IMR-90 (cell line): ENCODE data around the gene EPB41L2. TPM values are rescaled to one million over a fixed set of nuclear protein-coding genes. Genes with fewer than 3 reads are reported as not detected.

ENCODE experiments used
- ATAC-seq: fragments of 200-7000 bp; cut with Tn5 transposase; 2 replicates; pipeline ENCODE4 v1.9.1; 2020; ENCODE audit warnings: low read depth, mild to moderate bottlenecking, moderate library complexity
- BruUV-seq: library from RNA; stranded (reverse); fragments of 400-500 nt; replicated peaks from 2 replicates; lab custom pipeline; 2021; lab: Mats Ljungman, UMichigan
- CTCF ChIA-PET: fragments of 300-600 bp; formaldehyde crosslinking; extraction: SDS; loops from one replicate; lab custom pipeline; 2021; ENCODE audit warnings: antibody characterized with exemption; lab: Yijun Ruan, JAX
- POLR2A ChIA-PET: fragments of 300-600 bp; sonication (Branson Sonifier 250); formaldehyde crosslinking; loops from one replicate; lab custom pipeline; 2022; ENCODE audit warnings: antibody characterized with exemption; ENCODE audit not compliant: unreplicated experiment; lab: Charles Lee
- DNase-seq: peaks from one replicate; pipeline ENCODE4 v3.0.0; 2013
- H2AFZ ChIP-seq: replicated peaks from 2 replicates; pipeline ENCODE3; 2013; ENCODE audit warnings: low read length, mild to moderate bottlenecking; ENCODE audit not compliant: poor library complexity
- H2AK5ac ChIP-seq: 2 replicates; pipeline ENCODE4 v1.6.1; 2013; ENCODE audit warnings: low read depth, low read length, inconsistent platforms
- H2AK9ac ChIP-seq: replicated peaks from 2 replicates; pipeline ENCODE3; 2013; ENCODE audit warnings: mild to moderate bottlenecking, low read depth, low read length, moderate library complexity; ENCODE audit not compliant: poor library complexity
- H2BK120ac ChIP-seq: 2 replicates; pipeline ENCODE4 v1.6.1; 2013; ENCODE audit warnings: low read depth, low read length, inconsistent platforms
- H2BK15ac ChIP-seq: 3 replicates; pipeline ENCODE4 v1.6.1; 2013; ENCODE audit warnings: low read depth, low read length, inconsistent platforms
- H2BK20ac ChIP-seq: 2 replicates; pipeline ENCODE4 v1.6.1; 2013; ENCODE audit warnings: low read depth, mild to moderate bottlenecking, inconsistent platforms, low read length, moderate library complexity
- H2BK5ac ChIP-seq: 2 replicates; pipeline ENCODE4 v1.6.1; 2013; ENCODE audit warnings: mild to moderate bottlenecking, low read depth, low read length, inconsistent platforms; ENCODE audit not compliant: poor library complexity, severe bottlenecking
- H3K14ac ChIP-seq: replicated peaks from 2 replicates; pipeline ENCODE4 v1.6.1; 2013; ENCODE audit warnings: low read depth, low read length, inconsistent platforms
- H3K18ac ChIP-seq: 2 replicates; pipeline ENCODE4 v1.6.1; 2013; ENCODE audit warnings: low read depth, low read length, control low read depth
- H3K23ac ChIP-seq: 2 replicates; pipeline ENCODE4 v1.6.1; 2013; ENCODE audit warnings: low read depth, low read length, inconsistent platforms
- H3K27ac ChIP-seq: 2 replicates; pipeline ENCODE4 v1.5.1; 2013; ENCODE audit warnings: mild to moderate bottlenecking, control low read depth, low read length; ENCODE audit not compliant: insufficient read depth
- H3K27me3 ChIP-seq: 2 replicates; pipeline ENCODE4 v1.6.1; 2013; ENCODE audit warnings: low read length; ENCODE audit not compliant: control insufficient read depth, insufficient read depth
- H3K36me3 ChIP-seq: 2 replicates; pipeline ENCODE4 v1.6.1; 2013; ENCODE audit warnings: low read length, mixed read lengths; ENCODE audit not compliant: control insufficient read depth, insufficient read depth
- H3K4ac ChIP-seq: 2 replicates; pipeline ENCODE4 v1.6.1; 2013; ENCODE audit warnings: low read depth, low read length, inconsistent platforms
- H3K4me1 ChIP-seq: 2 replicates; pipeline ENCODE4 v1.6.1; 2013; ENCODE audit warnings: low read length, mixed read lengths; ENCODE audit not compliant: control insufficient read depth, insufficient read depth
- H3K4me2 ChIP-seq: 2 replicates; pipeline ENCODE4 v1.6.1; 2013; ENCODE audit warnings: low read depth, mild to moderate bottlenecking, control low read depth, low read length, moderate library complexity
- H3K4me3 ChIP-seq: 2 replicates; pipeline ENCODE4 v1.5.1; 2013; ENCODE audit warnings: low read depth, mild to moderate bottlenecking, control low read depth, low read length, moderate library complexity; ENCODE audit not compliant: insufficient read depth
- H3K56ac ChIP-seq: 2 replicates; pipeline ENCODE4 v1.6.1; 2013; ENCODE audit warnings: low read length, inconsistent platforms; ENCODE audit not compliant: insufficient read depth; ENCODE audit errors: extremely low read depth
- H3K79me1 ChIP-seq, 2 experiments: 2 replicates each; pipeline ENCODE4 v1.6.1; 2013; ENCODE audit warnings: low read length in 2 of 2, inconsistent platforms in 1 of 2, low read depth in 1 of 2
- H3K9ac ChIP-seq: 2 replicates; pipeline ENCODE4 v1.6.1; 2013; ENCODE audit warnings: low read depth, low read length, control low read depth
- H3K9me1 ChIP-seq: 2 replicates; pipeline ENCODE4 v1.6.1; 2013; ENCODE audit warnings: low read length, inconsistent platforms; ENCODE audit not compliant: insufficient read depth
- H3K9me3 ChIP-seq: 2 replicates; pipeline ENCODE4 v1.6.1; 2013; ENCODE audit warnings: low read length; ENCODE audit not compliant: control insufficient read depth, insufficient read depth
- H4K20me1 ChIP-seq: 2 replicates; pipeline ENCODE4 v1.6.1; 2013; ENCODE audit warnings: low read length, inconsistent platforms; ENCODE audit not compliant: insufficient read depth
- H4K5ac ChIP-seq: 2 replicates; pipeline ENCODE4 v1.6.1; 2013; ENCODE audit warnings: mild to moderate bottlenecking, low read depth, low read length, control low read depth
- H4K8ac ChIP-seq, 2 experiments: 2 replicates each; pipeline ENCODE4 v1.6.1; 2013; ENCODE audit warnings: low read depth in 2 of 2, low read length in 2 of 2, control low read depth in 1 of 2, inconsistent platforms in 1 of 2
- H4K91ac ChIP-seq: 2 replicates; pipeline ENCODE4 v1.6.1; 2013; ENCODE audit warnings: low read depth, low read length, inconsistent platforms; ENCODE audit not compliant: insufficient read depth
- CEBPB ChIP-seq: IDR thresholded peaks from 2 replicates; pipeline ENCODE4 v1.6.1; 2012; ENCODE audit warnings: low read depth, low read length, improper control_type of control experiment
- RAD21 ChIP-seq: IDR thresholded peaks from 2 replicates; pipeline ENCODE4 v1.6.1; 2012; ENCODE audit warnings: low read length, improper control_type of control experiment
- WGBS, 2 experiments: methylation state at CpG; one replicate each; pipeline versions ENCODE4 v1.1.5 to v1.1.7; 2013; ENCODE audit warnings: missing lambda C conversion rate in 2 of 2; ENCODE audit not compliant: insufficient read length in 1 of 2; ENCODE audit errors: extremely low coverage in 2 of 2; 5-methylcytosine and 5-hydroxymethylcytosine counted together
- dilution Hi-C: fragments of 300-500 bp; cut with HindIII; formaldehyde crosslinking; loops from one replicate; pipeline ENCODE4 v1.14.3; 2018; ENCODE audit warnings: low sequenced_read_pairs; ENCODE audit not compliant: unreplicated experiment
- in situ Hi-C: fragments of 300-500 bp; cut with MboI; formaldehyde crosslinking; loops from 3 replicates; pipeline ENCODE4 v1.14.3; 2019; ENCODE audit warnings: low sequenced_read_pairs, inconsistent platforms, mixed read lengths
- intact Hi-C: fragments of 100-400 bp; cut with micrococcal nuclease; formaldehyde crosslinking; loops from 2 replicates; pipeline ENCODE4 v1.10.0; 2022
- polyA plus RNA-seq, 3 experiments: library from polyadenylated mRNA; depleted of rRNA; stranded (reverse); fragments of >200 nt; gene quantifications; 2 replicates each; pipeline ENCODE4 v1.2.3, GENCODE V29; 2012; ENCODE audit warnings: low replicate concordance in 1 of 3
- total RNA-seq: library from RNA; depleted of rRNA; stranded (reverse); fragments of >200 nt; gene quantifications from 2 replicates; pipeline ENCODE4 v1.2.3, GENCODE V29; 2012

EPB41L2 gene
- total and polyA plus RNA-seq, 2 of the 4 experiments (the other 2 are of a cell fraction): 85.7 to 99.8 TPM

DNA sequence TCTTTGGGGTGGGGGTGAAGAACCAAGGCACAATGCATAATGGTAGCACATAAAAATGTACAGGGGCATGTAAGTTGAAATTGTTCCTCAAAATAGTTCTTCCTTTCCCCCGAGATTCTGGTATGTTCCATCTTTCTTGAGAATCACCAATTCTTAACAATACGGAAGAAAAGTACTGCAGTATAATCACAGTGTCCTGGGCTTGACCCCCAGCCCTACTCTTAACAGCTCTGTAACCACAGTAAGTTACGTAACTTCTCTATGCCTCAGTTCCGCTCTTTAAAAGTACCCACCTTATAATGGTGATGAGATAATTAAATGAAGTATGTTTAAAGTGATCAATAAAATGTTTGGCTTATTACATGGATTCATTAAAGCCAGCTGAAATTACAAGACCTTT lies 131.4 kb downstream of the EPB41L2 start:
- H4K91ac ChIP-seq: no peak overlapping the region
- 100% methylated on average over 2 of the region's 4 CpGs; no CpG with 5 or more reads in 1 of the 2 experiments for WGBS, 2 experiments
- no peak overlapping the region for H2BK5ac ChIP-seq
- peaks cover 22% of the 10 kb centered on the region for H3K4me1 ChIP-seq
- H3K79me1 ChIP-seq: peaks cover 29 to 57% of the 10 kb centered on the region in 2 experiments
- H3K36me3 ChIP-seq: no peaks in the 10 kb centered on the region
- no peak overlapping the region for H3K27ac ChIP-seq
- H2BK15ac ChIP-seq: 0 out of 3 replicates have a peak overlapping the region, but pooled peaks have one; percentile 46
- no peak overlapping the region for H2AK5ac ChIP-seq
- no peak overlapping the region for H2BK20ac ChIP-seq
- no peak overlapping the region for H4K5ac ChIP-seq
- no peak overlapping the region for H3K23ac ChIP-seq
- peaks cover 21% of the 10 kb centered on the region; the same call in 1 of the 2 replicates for H4K20me1 ChIP-seq
- BruUV-seq: no TSS peak
- no peak overlapping the region for H3K4me2 ChIP-seq
- no peak overlapping the region for H3K56ac ChIP-seq
- H2AK9ac ChIP-seq: no peak overlapping the region
- H3K4me3 ChIP-seq: no peak overlapping the region
- H3K4ac ChIP-seq: no peak overlapping the region
- ATAC-seq: no peak
- no peak overlapping the region for H2AFZ ChIP-seq
- no peaks in the 10 kb centered on the region for H3K9me3 ChIP-seq
- H3K14ac ChIP-seq: no peak overlapping the region
- TF ChIP-seq RAD21 (no peak), CEBPB (peak; percentile 62)
- no peaks in the 10 kb centered on the region for H3K27me3 ChIP-seq
- H3K18ac ChIP-seq: no peak overlapping the region
- POLR2A ChIA-PET: no interaction called here
- in situ Hi-C loops: no loop called here
- CTCF ChIA-PET: interaction anchor here (0.7 kb wide), 1 partner anchor 375 kb away, joined by 3 read pairs; no protein-coding TSS in a partner anchor
- DNase-seq: no peak
- H3K9ac ChIP-seq: no peak overlapping the region
- dilution Hi-C loops: no loop called here
- H2BK120ac ChIP-seq: no peak overlapping the region
- peaks cover 22% of the 10 kb centered on the region for H3K9me1 ChIP-seq
- H4K8ac ChIP-seq: no peak overlapping the region
- intact Hi-C loops: no loop called here
